ENCODE results near the gene FRMPD3.

The FRMPD3 gene

DNA sequence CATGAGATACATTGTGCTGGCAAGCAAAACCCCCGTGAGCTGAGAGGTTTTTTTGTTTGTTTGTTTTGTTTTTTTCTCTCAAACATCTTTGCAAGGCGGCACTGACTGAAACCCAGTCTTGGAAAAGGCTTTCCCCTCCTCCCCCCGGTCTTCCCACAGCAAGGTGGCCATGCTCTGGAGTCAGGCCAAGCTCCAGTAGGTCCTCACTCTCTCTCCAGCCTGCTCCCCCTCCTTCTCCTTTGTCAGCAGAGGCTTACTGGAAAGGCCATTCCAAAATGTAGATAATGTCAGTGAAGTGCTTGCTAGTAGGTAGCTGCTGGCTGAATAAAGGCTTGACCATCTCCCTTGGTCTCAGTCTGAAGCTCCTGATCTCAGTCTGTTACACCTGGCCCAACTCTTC lies 32.6 kb downstream of the FRMPD3 start:
- no peak for DNase-seq

DNA sequence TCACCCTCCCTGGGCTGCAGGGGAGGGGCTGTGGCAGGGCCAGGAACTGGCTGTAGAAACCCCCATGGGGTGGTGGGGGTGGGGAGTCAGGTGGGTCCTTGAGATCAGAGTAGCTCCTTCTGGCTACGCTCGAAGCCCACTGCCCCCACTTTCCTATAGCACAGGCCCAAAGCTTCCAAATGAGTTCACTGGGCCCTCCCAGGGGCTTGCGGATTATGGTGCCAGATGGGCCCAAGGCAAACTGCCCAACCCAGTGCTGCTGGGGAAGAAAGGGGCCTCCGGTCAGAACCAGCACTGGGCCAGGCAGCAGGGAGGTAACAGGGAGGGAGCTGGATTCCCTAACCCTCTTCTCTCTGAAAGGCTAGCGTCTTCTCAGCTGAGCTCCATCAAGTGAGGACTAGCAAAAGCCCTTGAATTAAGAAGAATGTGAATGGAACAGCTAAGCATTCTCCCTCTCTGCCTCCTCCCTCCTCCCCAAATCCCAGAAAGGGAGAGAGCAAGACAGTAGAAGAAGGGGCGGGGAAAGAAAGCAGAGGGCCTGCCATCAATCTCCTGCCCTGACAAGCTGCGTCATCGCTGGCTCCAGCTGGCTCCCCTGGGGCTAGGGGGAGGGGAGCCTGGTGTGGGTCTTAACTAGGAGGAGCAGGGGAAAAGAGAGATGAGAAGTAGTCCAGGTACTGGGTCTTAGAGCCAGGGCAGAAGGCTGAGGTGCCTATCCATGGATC lies 34.7 kb downstream of the FRMPD3 start:
- DNase-seq: peak; percentile 45

DNA sequence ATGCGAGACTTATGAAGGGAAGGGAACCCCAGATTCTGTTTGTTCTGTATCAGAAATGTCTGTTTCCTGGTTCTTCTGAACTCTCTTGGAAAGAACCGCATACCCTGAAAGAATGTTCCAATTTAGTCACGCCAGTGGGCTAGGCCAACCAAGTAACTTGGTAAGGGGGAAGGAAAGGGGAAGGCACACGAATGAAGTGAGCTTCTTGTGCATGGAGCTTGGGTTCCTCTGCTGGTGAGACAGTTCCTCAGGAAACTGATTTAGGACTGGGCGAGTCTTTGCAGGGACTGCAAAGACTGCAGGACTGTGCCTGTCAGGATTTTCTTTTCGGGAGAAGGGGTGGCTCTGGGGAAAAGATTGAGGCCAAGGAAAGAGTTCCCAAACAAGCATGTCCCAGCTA lies 35.6 kb downstream of the FRMPD3 start:
- no peak for DNase-seq

GRCh38 chrX:107493141-107493540 lies 43.7 kb downstream of the FRMPD3 start:
- no peak for DNase-seq

DNA sequence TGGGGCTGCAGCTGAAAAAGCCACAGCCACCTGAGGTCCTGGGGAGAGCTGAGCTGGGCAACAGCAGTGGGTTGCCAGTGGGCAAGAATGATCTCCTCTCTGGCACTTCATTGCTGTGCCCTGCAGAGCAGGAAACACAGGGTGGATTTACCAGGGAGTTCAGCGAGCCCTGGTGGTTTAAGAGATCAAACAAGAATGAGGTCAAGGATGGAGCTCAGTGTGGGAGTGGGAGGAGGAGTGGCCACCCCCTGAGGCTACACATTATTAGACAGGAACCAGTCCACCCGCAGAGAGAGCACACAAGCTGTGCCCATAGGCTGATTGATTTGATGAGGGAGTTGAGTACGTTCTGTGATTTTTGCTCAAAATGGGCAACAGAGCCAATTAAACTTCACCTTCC lies 47.3 kb downstream of the FRMPD3 start:
- DNase-seq: no peak
